Heart right ventricle (tissue), 12 donors: ENCODE data around the gene EZR. TPM values are rescaled to one million over a fixed set of nuclear protein-coding genes. Genes with fewer than 3 reads are reported as not detected.

Source experiments
- microRNA-seq, 2 donors: library from miRNA; unstranded; fragments of <30 nt; microRNA quantifications; one replicate each; pipeline ENCODE4 v1.2.0, GENCODE V29; 2021
- polyA plus RNA-seq, 2 donors: library from polyadenylated mRNA; stranded (reverse); fragments of 200-250 nt; gene quantifications; one replicate each; pipeline ENCODE4 v1.2.3, GENCODE V29; 2013
- total RNA-seq, 10 donors: library from RNA; stranded (reverse); fragmentation: NEBNext Ultra II Directional in 3 of 10; extraction: Animal tissue kit (Norgen Biotek cat#: 25700) in 3 of 10; gene quantifications; one replicate each; pipeline versions ENCODE4 v1.2.1 to v1.2.4, GENCODE V29; 2021 to 2023
- donor health status: ischemic (EF 13 %, LVEDD 7.1; RV severe dilation, severe dysfunction).
- donor health status: healthy with polysubstance abuse.
- donor health status: DM: no; HTN: yes; CAD: no.
- donor health status: DM: no; HTN: no; CAD: no.
- donor health status: ischemic (EF 25% LVEDD 6.9; RV normal size, moderate dysfunction).
- donor health status: ischemic (EF 25% LVEDD 5.7; RV mildly dilated, moderate dysfunction).
- donor health status: healthy.
- donor health status: nonischemic (EF 11% LVEDD 7.7; RV severe dilation, severe dysfunction).
- donor health status: DM: yes; HTN: yes; CAD: no.
- donor health status: PGD.
- donor health status: ischemic (EF 29% LVEDD 5.4; RV normal size, mild dysfunction).
- donor health status: nonischemic (EF 23%, LVEDD 6.1; RV moderate dilation, normal function).

The EZR gene
- total and polyA plus RNA-seq, 12 donors = 90.3 to 322 (median 186) TPM

Small RNA genes within 50 kb of the gene (microRNA-seq; reads per million reads assigned to microRNA genes)
- gene MIR3918 = 0 reads per million in 2 donors

Other genes starting within 250 kb of the EZR start
- gene DYNLT1, start 174.6 kb downstream of the EZR start, total RNA-seq = 100 to 1,000 TPM; 110 to 173 (median 122) TPM
- gene DYNLT1, start 174.6 kb downstream of the EZR start, polyA plus RNA-seq = 100 to 1,000 TPM; 106 to 211 TPM
- 10 to 100 TPM in 3 of 10 donors, 1 to 10 TPM in 7; 3.6 to 11.9 (median 8.0) TPM for gene SYTL3, start 169.3 kb downstream of the EZR start, total RNA-seq
- 1 to 10 TPM; 8.0 to 8.4 TPM for gene SYTL3, start 169.3 kb downstream of the EZR start, polyA plus RNA-seq
- gene RSPH3, start 180.8 kb upstream of the EZR start, total RNA-seq = 10 to 100 TPM in 7 of 10 donors, 1 to 10 TPM in 3; 7.2 to 11.7 (median 10.3) TPM
- 1 to 10 TPM; 2.3 to 2.8 TPM for gene RSPH3, start 180.8 kb upstream of the EZR start, polyA plus RNA-seq
- 1 to 10 TPM in 5 of 10 donors, under 1 TPM in 5; 0.45 to 6.5 (median 0.98) TPM for gene TAGAP, start 225.6 kb upstream of the EZR start, total RNA-seq
- under 1 TPM; 0.28 to 0.37 TPM for gene TAGAP, start 225.6 kb upstream of the EZR start, polyA plus RNA-seq